GM23248 (cell line): ENCODE results near the gene FOXL1.

Experiments used
- EZH2 ChIP-seq: fragments of 200-600 bp; sonication (generic); IDR thresholded peaks from 2 replicates; pipeline ENCODE4 v1.6.1; 2018; ENCODE audit warnings: antibody characterized with exemption, mild to moderate bottlenecking; ENCODE audit not compliant: insufficient read depth, poor library complexity, severe bottlenecking
- EZH2phosphoT487 ChIP-seq: fragments of 200-600 bp; sonication (generic); IDR thresholded peaks from 2 replicates; pipeline ENCODE4 v1.6.1; 2018; ENCODE audit warnings: antibody characterized with exemption, moderate library complexity, mild to moderate bottlenecking, low read depth; ENCODE audit not compliant: insufficient read depth

DNA sequence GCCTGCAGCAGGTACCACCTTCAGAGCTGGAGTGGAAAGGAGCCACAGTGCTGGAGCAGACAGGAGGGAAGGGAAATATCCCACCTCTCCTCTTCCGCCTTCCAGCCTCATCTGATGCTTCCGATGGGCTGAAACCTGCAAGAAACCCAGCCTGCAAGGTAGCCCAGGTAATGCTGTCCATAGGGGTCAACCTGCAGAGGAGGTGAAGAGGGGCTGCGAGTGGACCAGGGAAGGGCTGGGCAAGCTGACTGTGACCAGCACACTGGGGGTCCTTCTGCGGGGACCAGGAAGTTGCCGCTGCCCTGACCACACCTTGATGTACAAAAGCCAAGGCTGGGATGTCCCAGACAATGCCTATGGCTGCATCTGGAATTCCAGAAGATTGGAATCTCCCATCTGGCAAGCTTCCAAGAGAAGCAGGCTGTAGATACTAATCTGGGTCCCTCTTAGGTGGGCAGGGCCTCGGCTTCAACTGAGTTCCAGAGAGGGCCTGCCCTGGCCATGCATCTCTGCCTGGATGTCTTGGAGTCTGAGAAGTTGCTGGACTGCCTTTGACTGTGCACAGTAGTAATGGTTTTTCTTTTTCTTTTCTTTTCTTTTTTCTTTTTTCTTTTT lies 5.8 kb downstream of the FOXL1 start:
- TF ChIP-seq EZH2 (no peak), EZH2phosphoT487 (no peak)
